ENCODE measurements around the gene GGA1. TPM values are rescaled to one million over a fixed set of nuclear protein-coding genes. Genes with fewer than 3 reads are reported as not detected.

GGA1 gene
- total and polyA plus RNA-seq, 9 of the 15 experiments (the other 6 are each of a cell fraction or from before 2014, with no cell fraction given) = 1.5 to 69.5 (median 31.6) TPM

- TF ChIP-seq TGIF2 (CRISPR knock-in tag; IDR thresholded peaks at IDR 0.05) = no peak
- TF ChIP-seq POLR2H (tag; IDR thresholded peaks at IDR 0.05; ENCODE audit: low read depth) = no peak
- TF ChIP-seq MYNN (IDR thresholded peaks at IDR 0.05) = peak; percentile 83; the same call in 1 of the 2 replicates
- no peak for TF ChIP-seq MYNN (CRISPR knock-in tag; IDR thresholded peaks at IDR 0.05)
- TF ChIP-seq CEBPB (tag; IDR thresholded peaks at IDR 0.05) = 0 out of 2 replicates have a peak, but pooled peaks have one; percentile 6
- TF ChIP-seq ARID2 (IDR thresholded peaks at IDR 0.05) = no peak
- TF ChIP-seq CC2D1A (IDR thresholded peaks at IDR 0.05) = no peak
- TF ChIP-seq, protein P1, sequence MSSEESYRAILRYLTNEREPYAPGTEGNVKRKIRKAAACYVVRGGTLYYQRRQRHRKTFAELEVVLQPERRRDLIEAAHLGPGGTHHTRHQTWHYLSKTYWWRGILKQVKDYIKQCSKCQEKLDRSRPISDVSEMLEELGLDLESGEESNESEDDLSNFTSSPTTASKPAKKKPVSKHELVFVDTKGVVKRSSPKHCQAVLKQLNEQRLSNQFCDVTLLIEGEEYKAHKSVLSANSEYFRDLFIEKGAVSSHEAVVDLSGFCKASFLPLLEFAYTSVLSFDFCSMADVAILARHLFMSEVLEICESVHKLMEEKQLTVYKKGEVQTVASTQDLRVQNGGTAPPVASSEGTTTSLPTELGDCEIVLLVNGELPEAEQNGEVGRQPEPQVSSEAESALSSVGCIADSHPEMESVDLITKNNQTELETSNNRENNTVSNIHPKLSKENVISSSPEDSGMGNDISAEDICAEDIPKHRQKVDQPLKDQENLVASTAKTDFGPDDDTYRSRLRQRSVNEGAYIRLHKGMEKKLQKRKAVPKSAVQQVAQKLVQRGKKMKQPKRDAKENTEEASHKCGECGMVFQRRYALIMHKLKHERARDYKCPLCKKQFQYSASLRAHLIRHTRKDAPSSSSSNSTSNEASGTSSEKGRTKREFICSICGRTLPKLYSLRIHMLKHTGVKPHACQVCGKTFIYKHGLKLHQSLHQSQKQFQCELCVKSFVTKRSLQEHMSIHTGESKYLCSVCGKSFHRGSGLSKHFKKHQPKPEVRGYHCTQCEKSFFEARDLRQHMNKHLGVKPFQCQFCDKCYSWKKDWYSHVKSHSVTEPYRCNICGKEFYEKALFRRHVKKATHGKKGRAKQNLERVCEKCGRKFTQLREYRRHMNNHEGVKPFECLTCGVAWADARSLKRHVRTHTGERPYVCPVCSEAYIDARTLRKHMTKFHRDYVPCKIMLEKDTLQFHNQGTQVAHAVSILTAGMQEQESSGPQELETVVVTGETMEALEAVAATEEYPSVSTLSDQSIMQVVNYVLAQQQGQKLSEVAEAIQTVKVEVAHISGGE (CRISPR knock-in tag; IDR thresholded peaks at IDR 0.05) = no peak
- no peak for TF ChIP-seq STAT5A (IDR thresholded peaks at IDR 0.05; ENCODE audit: borderline replicate concordance, low read length)
- TF ChIP-seq TBP (optimal IDR thresholded peaks at IDR 0.05; ENCODE audit: low read depth, low read length) = no peak
- TF ChIP-seq, protein P2, sequence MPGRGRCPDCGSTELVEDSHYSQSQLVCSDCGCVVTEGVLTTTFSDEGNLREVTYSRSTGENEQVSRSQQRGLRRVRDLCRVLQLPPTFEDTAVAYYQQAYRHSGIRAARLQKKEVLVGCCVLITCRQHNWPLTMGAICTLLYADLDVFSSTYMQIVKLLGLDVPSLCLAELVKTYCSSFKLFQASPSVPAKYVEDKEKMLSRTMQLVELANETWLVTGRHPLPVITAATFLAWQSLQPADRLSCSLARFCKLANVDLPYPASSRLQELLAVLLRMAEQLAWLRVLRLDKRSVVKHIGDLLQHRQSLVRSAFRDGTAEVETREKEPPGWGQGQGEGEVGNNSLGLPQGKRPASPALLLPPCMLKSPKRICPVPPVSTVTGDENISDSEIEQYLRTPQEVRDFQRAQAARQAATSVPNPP (IDR thresholded peaks at IDR 0.05; ENCODE audit: borderline replicate concordance, insufficient read depth, insufficient read length) = no peak
- TF ChIP-seq PRPF4 (IDR thresholded peaks at IDR 0.05; ENCODE audit: insufficient read depth, low read depth, low read length, poor library complexity, severe bottlenecking) = no peak
- no peak for TF ChIP-seq CBX2 (IDR thresholded peaks at IDR 0.05; ENCODE audit: insufficient read depth, low read length, poor library complexity, severe bottlenecking)
- TF ChIP-seq POLR2AphosphoS2 (IDR thresholded peaks at IDR 0.05; ENCODE audit: low read length) = no peak
- TF ChIP-seq E2F1 (CRISPR knock-in tag; IDR thresholded peaks at IDR 0.05) = no peak
- TF ChIP-seq NR2C1 (IDR thresholded peaks at IDR 0.05) = no peak
- no peak for TF ChIP-seq NR2C1 (tag; IDR thresholded peaks at IDR 0.05)
- TF ChIP-seq PRDM10 (IDR thresholded peaks at IDR 0.05; ENCODE audit: partially characterized antibody) = peak; percentile 26
These were observed 25.2 kb downstream of the GGA1 start (continued) for GRCh38 chr22:37633625-37634416.

Data from K562 (cell line).